Parathyroid adenoma (tissue), 2 donors: ENCODE results near the gene PDE9A.
"Not testable (repeated sequence)": the region's sequence is repeated elsewhere in the genome, so short reads cannot be mapped to it uniquely, and the experiment has no call there.

ENCODE experiments used
- H2AFZ ChIP-seq: fragments of 300-600 bp; sonication (generic); one replicate; pipeline ENCODE4 v1.7.0; 2017; ENCODE audit warnings: antibody characterized with exemption, mild to moderate bottlenecking
- H3K27ac ChIP-seq: fragments of 300-600 bp; sonication (generic); one replicate; pipeline ENCODE4 v1.7.0; 2017
- H3K27me3 ChIP-seq: fragments of 300-600 bp; sonication (generic); one replicate; pipeline ENCODE4 v1.7.0; 2017; ENCODE audit warnings: low read length; ENCODE audit not compliant: control insufficient read depth, insufficient read depth
- H3K36me3 ChIP-seq: fragments of 300-600 bp; sonication (generic); one replicate; pipeline ENCODE4 v1.7.0; 2017; ENCODE audit warnings: low read length; ENCODE audit not compliant: control insufficient read depth, insufficient read depth
- H3K4me1 ChIP-seq: fragments of 300-600 bp; sonication (generic); one replicate; pipeline ENCODE4 v1.7.0; 2017; ENCODE audit warnings: control low read depth
- H3K4me2 ChIP-seq: fragments of 300-600 bp; sonication (generic); one replicate; pipeline ENCODE4 v1.7.0; 2017; ENCODE audit warnings: low read length
- H3K4me3 ChIP-seq: fragments of 300-600 bp; sonication (generic); one replicate; pipeline ENCODE4 v1.7.0; 2017; ENCODE audit warnings: low read depth, low read length
- H3K79me2 ChIP-seq: fragments of 300-600 bp; sonication (generic); one replicate; pipeline ENCODE4 v1.7.0; 2017; ENCODE audit warnings: control low read depth
- H3K9ac ChIP-seq: fragments of 300-600 bp; sonication (generic); one replicate; pipeline ENCODE4 v1.7.0; 2017; ENCODE audit warnings: mild to moderate bottlenecking
- H3K9me3 ChIP-seq: fragments of 300-600 bp; sonication (generic); one replicate; pipeline ENCODE4 v1.7.0; 2017; ENCODE audit warnings: low read length; ENCODE audit not compliant: control insufficient read depth
- CTCF ChIP-seq: fragments of 300-600 bp; sonication (generic); IDR thresholded peaks from one replicate; pipeline ENCODE4 v1.7.0; 2017; ENCODE audit warnings: antibody characterized with exemption, mild to moderate bottlenecking
- donor health status: primary hyperparathyroidism.

The PDE9A gene

DNA sequence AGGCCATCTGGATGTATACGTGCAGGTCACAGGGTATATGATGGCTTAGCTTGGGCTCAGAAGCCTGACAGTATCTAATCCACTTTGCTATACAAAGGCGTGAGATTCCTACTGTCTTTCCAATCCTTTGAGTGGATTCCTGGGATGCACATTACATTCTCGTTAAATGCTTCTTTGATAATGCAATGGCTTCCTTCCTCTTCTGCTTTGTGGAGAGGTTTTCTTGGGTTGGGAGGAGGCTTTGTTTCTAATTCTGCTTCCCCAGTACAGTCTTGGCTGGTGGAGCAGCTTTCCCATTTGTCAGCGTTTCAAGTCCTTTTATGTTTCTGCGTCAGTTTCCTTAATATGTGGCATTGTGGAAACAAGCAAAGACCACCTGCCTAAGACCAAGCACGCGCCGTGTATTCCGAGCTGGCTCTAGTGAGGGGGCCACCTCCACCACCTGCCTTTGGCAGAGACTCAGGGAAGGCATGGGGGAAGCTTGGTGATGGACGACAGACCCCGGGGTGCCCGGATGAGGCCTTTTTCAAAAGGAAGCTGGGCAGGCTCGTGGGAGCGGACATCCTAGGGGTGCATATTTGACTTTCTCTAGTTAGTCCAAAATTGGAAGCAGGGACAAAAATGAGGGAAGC, 153.2 kb downstream of the PDE9A start:
- H3K9ac ChIP-seq, result no peak overlapping the region
- H3K79me2 ChIP-seq, result no peaks in the 10 kb centered on the region
- H3K4me3 ChIP-seq, result no peak overlapping the region
- H3K9me3 ChIP-seq, result no peaks in the 10 kb centered on the region
- no peak for TF ChIP-seq CTCF
- H3K27ac ChIP-seq, result no peak overlapping the region
- no peak overlapping the region for H2AFZ ChIP-seq
- no peaks in the 10 kb centered on the region for H3K36me3 ChIP-seq
- no peaks in the 10 kb centered on the region for H3K4me1 ChIP-seq
- H3K27me3 ChIP-seq, result no peaks in the 10 kb centered on the region
- H3K4me2 ChIP-seq, result no peak overlapping the region

- not testable (repeated sequence) for H3K9ac ChIP-seq, H3K27me3 ChIP-seq, H3K36me3 ChIP-seq, H3K9me3 ChIP-seq, H3K4me2 ChIP-seq, H2AFZ ChIP-seq, H3K27ac ChIP-seq, H3K4me1 ChIP-seq, H3K79me2 ChIP-seq, H3K4me3 ChIP-seq
These were observed 154.0 kb downstream of the PDE9A start for GRCh38 chr21:42807293-42807895.

DNA sequence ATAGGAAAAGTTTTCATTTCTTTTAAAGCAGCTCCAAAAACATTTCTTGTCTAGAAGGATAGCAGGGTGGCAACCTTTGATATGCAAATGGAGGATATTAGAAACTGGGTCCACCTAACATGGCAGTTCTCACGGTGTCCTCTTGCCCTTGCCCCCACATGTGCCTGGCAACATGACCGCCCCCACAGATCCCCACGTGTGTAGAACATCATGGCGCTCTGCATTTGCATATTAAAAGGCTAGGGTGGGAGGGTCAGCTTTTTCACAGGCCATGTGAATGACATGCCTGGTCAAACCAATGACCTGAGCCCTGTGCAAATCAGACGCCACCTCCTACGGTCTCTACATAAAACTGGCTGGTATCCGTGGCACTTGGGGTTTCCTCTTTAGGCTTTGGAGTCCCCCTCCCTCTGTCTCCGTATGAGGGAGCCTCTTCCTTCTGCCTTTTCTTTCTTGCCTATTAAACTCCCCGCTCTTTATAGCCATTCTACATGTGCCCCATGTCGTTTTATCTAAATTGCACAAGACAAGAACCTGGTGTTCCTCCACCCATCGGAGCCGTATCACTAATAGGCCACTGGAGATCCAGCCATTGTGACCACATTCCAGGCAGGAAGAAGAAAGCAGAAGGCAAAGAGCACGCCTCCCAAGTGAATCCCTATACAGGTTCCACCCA, 154.7 kb downstream of the PDE9A start:
- Histone ChIP-seq H3K36me3 (no peaks in the 10 kb centered on the region), H3K9me3 (no peaks in the 10 kb centered on the region), H3K27me3 (no peaks in the 10 kb centered on the region), H3K4me2 (no peak overlapping the region), H3K27ac (no peak overlapping the region), H3K4me3 (no peak overlapping the region), H3K4me1 (no peaks in the 10 kb centered on the region), H3K9ac (no peak overlapping the region), H3K79me2 (no peaks in the 10 kb centered on the region), H2AFZ (no peak overlapping the region)
- no peak for TF ChIP-seq CTCF

DNA sequence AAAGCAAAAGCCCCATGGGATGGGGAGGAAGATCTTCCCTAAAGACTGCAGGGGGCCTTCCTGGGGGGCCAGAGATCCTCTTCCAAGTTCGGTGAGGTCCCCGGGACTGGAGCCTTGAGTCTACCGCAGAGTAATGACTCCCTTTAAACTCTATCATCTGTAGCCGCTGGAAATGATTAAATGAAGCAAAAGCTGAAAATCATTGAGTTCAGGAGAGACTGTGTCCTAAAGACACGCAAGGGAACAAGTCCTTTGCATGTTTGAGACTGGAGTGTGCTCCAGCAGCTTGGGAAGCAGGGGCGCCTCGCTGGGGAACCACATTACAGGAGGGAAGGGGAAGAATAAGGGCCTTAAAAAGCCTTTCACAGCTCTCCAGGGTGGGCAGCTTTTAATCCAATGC, 155.8 kb downstream of the PDE9A start:
- H3K4me1 ChIP-seq, result no peaks in the 10 kb centered on the region
- no peak for TF ChIP-seq CTCF
- H3K9me3 ChIP-seq, result no peaks in the 10 kb centered on the region
- H3K4me3 ChIP-seq, result no peak overlapping the region
- no peak overlapping the region for H2AFZ ChIP-seq
- no peaks in the 10 kb centered on the region for H3K36me3 ChIP-seq
- no peaks in the 10 kb centered on the region for H3K27me3 ChIP-seq
- H3K4me2 ChIP-seq, result no peak overlapping the region
- H3K9ac ChIP-seq, result no peak overlapping the region
- H3K27ac ChIP-seq, result no peak overlapping the region
- no peaks in the 10 kb centered on the region for H3K79me2 ChIP-seq

DNA sequence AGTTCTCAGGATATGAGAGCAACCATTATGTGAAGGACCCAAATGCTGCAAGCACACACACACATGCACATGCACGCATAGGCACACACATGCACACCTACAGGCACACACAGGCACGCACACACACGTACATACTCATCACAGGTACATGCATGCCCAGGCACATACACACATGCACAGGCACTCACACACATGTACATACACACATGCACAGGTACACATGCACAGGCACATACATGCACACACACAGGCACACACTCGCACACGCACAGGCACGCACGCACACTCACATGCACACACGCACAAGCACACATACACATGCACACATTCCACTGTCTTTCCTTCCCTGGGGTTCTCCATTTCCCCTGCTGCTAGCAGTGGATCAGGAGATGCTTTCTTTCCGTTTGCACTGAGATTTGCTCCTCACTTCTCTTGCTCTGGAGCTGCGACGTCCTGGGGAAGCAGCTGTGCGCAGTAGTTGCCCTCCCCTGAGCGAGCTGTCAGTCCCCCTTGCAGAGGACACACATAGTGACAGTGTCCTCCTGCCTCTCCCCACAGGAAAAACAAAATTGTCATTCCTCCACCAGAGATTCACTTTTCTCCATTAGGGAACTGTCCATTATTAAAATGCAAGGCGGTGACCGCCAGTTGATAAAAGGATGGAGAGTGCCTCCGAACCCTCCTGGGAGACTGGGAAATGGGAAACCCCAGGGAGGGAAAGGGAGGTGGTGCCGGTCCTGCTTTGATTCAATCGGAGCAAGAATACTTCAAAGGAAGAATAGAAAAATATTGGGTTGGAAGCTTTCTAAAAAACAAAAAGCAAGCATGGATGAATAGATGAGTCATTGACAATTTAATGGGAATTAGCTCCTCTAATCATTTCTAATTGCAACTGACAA, 156.4 kb downstream of the PDE9A start:
- H3K9ac ChIP-seq, result no peak overlapping the region
- H3K36me3 ChIP-seq, result no peaks in the 10 kb centered on the region
- H3K27ac ChIP-seq, result no peak overlapping the region
- H3K27me3 ChIP-seq, result no peaks in the 10 kb centered on the region
- no peak overlapping the region for H3K4me3 ChIP-seq
- H2AFZ ChIP-seq, result no peak overlapping the region
- no peaks in the 10 kb centered on the region for H3K79me2 ChIP-seq
- no peaks in the 10 kb centered on the region for H3K4me1 ChIP-seq
- no peak for TF ChIP-seq CTCF
- H3K9me3 ChIP-seq, result no peaks in the 10 kb centered on the region
- no peak overlapping the region for H3K4me2 ChIP-seq
